Measurements from ENCODE around the gene SLC49A3. TPM values are rescaled to one million over a fixed set of nuclear protein-coding genes. Genes with fewer than 3 reads are reported as not detected.

Gene SLC49A3
- total and polyA plus RNA-seq, 10 donors, result 5.6 to 28.8 (median 17.0) TPM

DNA sequence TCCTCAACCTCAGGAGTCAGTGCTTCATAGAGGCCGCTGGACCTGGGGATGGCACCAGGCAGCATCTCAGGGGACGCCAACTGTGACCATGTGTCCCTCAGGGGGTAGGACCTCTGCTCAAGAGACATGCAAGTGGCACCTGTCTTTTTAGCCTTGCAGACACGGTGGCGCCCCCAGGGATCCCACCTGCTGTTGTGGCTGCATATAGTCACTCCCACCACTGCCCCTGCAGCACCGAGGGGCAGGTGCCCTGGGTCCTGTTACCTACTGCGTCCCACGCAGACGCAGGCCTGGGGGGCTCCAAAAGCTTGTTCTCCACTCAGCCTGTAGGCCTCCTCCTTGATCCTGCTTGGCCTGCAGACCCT lies 12.1 kb downstream of the SLC49A3 start:
- WGBS, 5 donors, result 73 to 83% (median 80%) methylated on average over 1 to 8 of the region's 8 CpGs
- intact Hi-C loops (cut with DNase I; ENCODE audit: low total_unique reads), result no loop called here
- Histone ChIP-seq H3K36me3 (peaks cover 0 to 13% (median 11%) of the 10 kb centered on the region in 6 donors), H3K9me3 (no peaks in the 10 kb centered on the region), H3K27ac (peak overlapping the region in 1 of 8 donors; percentile 98), H3K4me1 (peaks cover 24 to 63% (median 53%) of the 10 kb centered on the region in 6 donors), H3K27me3 (replicated peaks in 1 of 7) (no peaks in the 10 kb centered on the region), H3K4me3 (no peak overlapping the region)
- TF ChIP-seq POLR2A (IDR thresholded peaks at IDR 0.05) (no peak), POLR2AphosphoS5 (IDR thresholded peaks at IDR 0.05) (no peak)
- TF ChIP-seq, protein P1, sequence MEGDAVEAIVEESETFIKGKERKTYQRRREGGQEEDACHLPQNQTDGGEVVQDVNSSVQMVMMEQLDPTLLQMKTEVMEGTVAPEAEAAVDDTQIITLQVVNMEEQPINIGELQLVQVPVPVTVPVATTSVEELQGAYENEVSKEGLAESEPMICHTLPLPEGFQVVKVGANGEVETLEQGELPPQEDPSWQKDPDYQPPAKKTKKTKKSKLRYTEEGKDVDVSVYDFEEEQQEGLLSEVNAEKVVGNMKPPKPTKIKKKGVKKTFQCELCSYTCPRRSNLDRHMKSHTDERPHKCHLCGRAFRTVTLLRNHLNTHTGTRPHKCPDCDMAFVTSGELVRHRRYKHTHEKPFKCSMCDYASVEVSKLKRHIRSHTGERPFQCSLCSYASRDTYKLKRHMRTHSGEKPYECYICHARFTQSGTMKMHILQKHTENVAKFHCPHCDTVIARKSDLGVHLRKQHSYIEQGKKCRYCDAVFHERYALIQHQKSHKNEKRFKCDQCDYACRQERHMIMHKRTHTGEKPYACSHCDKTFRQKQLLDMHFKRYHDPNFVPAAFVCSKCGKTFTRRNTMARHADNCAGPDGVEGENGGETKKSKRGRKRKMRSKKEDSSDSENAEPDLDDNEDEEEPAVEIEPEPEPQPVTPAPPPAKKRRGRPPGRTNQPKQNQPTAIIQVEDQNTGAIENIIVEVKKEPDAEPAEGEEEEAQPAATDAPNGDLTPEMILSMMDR (IDR thresholded peaks at IDR 0.05 in 8 of 11, conservative IDR thresholded peaks at IDR 0.05 in 3 of 11), result no peak
- DNase-seq, result no peak

DNA sequence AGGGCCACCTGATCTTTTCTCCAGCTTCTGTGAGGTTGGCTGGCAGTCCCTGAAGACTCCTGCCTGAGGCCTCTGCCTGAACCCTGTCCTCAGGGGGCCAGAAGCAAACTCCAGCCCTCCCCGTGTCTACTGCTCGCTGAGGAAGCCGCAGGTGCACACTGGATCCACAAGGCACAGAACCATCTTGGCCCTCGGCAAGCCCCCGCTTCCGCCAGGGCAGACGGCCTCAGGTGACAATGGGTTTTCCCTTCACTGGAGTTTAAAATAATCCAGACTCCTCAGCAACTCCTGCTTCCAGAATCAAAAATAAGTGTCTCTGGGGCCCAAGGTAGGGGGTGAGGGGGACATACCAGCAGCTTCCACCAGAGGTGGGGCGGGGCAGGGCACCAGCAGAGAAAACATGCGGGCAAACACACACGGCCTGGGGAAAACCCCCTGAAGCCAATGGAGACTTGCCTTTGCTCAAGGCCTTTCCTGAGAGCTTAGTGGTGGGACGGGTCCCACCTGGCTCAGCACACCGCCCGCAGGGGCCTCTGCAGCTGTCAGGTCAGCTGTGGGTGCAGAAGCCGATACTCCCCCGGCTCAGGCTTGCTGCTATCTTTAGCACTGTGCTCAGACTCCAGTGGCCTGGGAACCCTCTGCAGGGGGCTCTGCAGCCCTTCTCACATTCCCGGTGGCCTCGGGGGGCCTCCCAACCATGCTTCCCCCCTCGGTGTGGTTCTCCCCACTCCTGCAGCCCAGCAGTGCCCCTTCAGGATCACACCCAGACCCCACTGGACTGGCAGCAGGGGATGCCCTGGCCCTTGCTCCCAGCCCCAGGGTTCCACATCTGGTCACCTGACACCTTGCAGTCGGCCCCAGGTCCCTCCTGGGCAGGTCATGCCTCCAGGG lies 12.7 kb downstream of the SLC49A3 start:
- TF ChIP-seq, protein P1 (IDR thresholded peaks at IDR 0.05 in 8 of 11, conservative IDR thresholded peaks at IDR 0.05 in 3 of 11), result no peak
- TF ChIP-seq POLR2AphosphoS5 (IDR thresholded peaks at IDR 0.05), result peak in 2 of 3 donors; percentile 11 to 37
- 63 to 79% (median 68%) methylated on average over 10 to 19 of the region's 19 CpGs for WGBS, 5 donors
- DNase-seq, result peak; percentile 80
- no peaks in the 10 kb centered on the region for H3K9me3 ChIP-seq
- no peaks in the 10 kb centered on the region for H3K27me3 ChIP-seq (replicated peaks in 1 of 7)
- peaks cover 0 to 20% (median 17%) of the 10 kb centered on the region in 6 donors for H3K36me3 ChIP-seq
- H3K4me3 ChIP-seq, result peak overlapping the region in 1 of 8 donors; percentile 85
- intact Hi-C loops (cut with DNase I; ENCODE audit: low total_unique reads), result no loop called here
- peak overlapping the region in 3 of 8 donors; percentile 21 to 98 (median 96) for H3K27ac ChIP-seq
- peaks cover 24 to 60% (median 50%) of the 10 kb centered on the region in 6 donors for H3K4me1 ChIP-seq

DNA sequence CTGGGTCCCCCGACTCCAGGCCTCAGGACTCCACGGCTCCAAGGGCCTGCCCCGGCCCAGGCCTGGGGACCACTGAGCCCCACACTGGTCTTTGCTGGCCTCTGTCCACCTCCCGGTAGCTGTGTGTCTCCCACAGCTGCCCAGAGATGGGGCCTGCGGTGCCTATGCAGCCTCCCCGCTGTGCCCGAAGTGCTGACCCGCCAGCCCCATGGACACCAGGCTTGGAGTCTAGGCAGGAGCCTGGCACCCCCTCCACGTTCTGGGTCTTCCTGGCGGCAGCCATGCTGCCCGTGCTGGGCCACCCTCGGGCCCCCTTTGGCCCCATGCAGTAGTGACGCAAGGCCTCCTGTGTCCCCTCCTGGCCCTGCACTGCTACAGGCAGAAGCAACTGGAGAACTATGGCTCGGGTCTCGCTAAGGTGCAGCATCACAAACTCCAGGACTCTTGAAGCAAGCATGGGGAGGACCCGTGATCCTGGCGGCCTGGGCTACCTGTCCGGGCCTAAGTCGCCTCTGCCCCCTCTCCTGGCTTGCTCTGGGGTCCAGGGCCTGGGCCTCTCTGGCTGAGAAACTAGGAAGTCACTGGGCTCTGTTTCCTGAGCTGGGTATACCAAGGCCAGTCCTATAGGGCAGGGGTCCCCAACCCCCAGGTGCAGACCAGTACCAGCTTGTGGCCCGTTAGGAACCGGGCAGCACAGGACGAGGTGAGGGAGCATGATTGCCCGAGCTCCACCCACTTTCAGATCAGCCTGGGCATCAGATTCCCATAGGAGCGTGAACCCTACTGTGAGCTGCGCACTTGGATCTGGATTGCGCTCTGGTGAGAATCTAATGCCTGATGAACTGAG lies 13.7 kb downstream of the SLC49A3 start:
- peaks cover 20 to 50% (median 41%) of the 10 kb centered on the region in 6 donors for H3K4me1 ChIP-seq
- WGBS, 5 donors, result 59 to 67% (median 59%) methylated on average over 20 to 26 of the region's 26 CpGs
- H3K36me3 ChIP-seq, result peaks cover 0 to 29% (median 26%) of the 10 kb centered on the region in 6 donors
- peak overlapping the region; percentile 93 to 99 (median 97) for H3K27ac ChIP-seq
- TF ChIP-seq POLR2AphosphoS5 (IDR thresholded peaks at IDR 0.05) (no peak), POLR2A (IDR thresholded peaks at IDR 0.05) (no peak)
- TF ChIP-seq, protein P1 (IDR thresholded peaks at IDR 0.05 in 8 of 11, conservative IDR thresholded peaks at IDR 0.05 in 3 of 11), result peak in 1 of 11 experiments; percentile 10
- intact Hi-C loops (cut with DNase I; ENCODE audit: low total_unique reads), result no loop called here
- peak overlapping the region; percentile 55 to 89 (median 81) for H3K4me3 ChIP-seq
- H3K27me3 ChIP-seq (replicated peaks in 1 of 7), result no peaks in the 10 kb centered on the region
- peak; percentile 90 for DNase-seq
- H3K9me3 ChIP-seq, result no peaks in the 10 kb centered on the region
